ENCODE results near the gene TSKS.

DNA sequence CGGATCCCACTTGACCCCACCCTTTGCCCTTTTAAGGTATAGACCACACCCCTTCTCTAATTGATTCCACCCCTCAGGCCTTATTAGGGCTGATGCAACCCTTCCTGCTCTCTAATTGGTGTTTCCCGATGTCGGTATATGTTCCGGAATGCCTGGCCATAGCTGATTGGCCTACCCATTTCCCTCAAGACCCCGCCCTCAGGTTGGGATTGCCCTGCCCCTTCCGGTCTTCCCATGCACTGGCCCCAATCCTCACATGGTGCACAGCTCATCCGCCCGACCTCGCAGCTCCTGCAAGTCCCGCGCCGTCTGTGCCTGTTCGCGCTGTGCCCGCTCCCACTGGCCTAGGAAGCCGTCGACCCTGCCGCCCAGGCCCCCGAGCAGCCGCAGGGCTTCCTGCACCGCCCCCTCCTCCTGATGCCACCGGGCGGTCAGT is 18.1 kb downstream of the TSKS start:
- TF ChIP-seq, protein P1, sequence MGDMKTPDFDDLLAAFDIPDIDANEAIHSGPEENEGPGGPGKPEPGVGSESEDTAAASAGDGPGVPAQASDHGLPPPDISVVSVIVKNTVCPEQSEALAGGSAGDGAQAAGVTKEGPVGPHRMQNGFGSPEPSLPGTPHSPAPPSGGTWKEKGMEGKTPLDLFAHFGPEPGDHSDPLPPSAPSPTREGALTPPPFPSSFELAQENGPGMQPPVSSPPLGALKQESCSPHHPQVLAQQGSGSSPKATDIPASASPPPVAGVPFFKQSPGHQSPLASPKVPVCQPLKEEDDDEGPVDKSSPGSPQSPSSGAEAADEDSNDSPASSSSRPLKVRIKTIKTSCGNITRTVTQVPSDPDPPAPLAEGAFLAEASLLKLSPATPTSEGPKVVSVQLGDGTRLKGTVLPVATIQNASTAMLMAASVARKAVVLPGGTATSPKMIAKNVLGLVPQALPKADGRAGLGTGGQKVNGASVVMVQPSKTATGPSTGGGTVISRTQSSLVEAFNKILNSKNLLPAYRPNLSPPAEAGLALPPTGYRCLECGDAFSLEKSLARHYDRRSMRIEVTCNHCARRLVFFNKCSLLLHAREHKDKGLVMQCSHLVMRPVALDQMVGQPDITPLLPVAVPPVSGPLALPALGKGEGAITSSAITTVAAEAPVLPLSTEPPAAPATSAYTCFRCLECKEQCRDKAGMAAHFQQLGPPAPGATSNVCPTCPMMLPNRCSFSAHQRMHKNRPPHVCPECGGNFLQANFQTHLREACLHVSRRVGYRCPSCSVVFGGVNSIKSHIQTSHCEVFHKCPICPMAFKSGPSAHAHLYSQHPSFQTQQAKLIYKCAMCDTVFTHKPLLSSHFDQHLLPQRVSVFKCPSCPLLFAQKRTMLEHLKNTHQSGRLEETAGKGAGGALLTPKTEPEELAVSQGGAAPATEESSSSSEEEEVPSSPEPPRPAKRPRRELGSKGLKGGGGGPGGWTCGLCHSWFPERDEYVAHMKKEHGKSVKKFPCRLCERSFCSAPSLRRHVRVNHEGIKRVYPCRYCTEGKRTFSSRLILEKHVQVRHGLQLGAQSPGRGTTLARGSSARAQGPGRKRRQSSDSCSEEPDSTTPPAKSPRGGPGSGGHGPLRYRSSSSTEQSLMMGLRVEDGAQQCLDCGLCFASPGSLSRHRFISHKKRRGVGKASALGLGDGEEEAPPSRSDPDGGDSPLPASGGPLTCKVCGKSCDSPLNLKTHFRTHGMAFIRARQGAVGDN (IDR thresholded peaks at IDR 0.05) = no peak
- TF ChIP-seq, protein P2, sequence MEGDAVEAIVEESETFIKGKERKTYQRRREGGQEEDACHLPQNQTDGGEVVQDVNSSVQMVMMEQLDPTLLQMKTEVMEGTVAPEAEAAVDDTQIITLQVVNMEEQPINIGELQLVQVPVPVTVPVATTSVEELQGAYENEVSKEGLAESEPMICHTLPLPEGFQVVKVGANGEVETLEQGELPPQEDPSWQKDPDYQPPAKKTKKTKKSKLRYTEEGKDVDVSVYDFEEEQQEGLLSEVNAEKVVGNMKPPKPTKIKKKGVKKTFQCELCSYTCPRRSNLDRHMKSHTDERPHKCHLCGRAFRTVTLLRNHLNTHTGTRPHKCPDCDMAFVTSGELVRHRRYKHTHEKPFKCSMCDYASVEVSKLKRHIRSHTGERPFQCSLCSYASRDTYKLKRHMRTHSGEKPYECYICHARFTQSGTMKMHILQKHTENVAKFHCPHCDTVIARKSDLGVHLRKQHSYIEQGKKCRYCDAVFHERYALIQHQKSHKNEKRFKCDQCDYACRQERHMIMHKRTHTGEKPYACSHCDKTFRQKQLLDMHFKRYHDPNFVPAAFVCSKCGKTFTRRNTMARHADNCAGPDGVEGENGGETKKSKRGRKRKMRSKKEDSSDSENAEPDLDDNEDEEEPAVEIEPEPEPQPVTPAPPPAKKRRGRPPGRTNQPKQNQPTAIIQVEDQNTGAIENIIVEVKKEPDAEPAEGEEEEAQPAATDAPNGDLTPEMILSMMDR (IDR thresholded peaks at IDR 0.05 in 2 of 3, conservative IDR thresholded peaks at IDR 0.05 in 1 of 3; ENCODE audit: control insufficient read depth in 2 of 3, extremely low read depth in 1 of 3, insufficient read depth in 1 of 3, low read depth in 3 of 3, low read length in 3 of 3) = no peak
- TF ChIP-seq HDAC6 (IDR thresholded peaks at IDR 0.05; ENCODE audit: unreplicated experiment) = no peak
- no peak for TF ChIP-seq ZNF24 (IDR thresholded peaks at IDR 0.05)
- no peak for TF ChIP-seq SMC3 (IDR thresholded peaks at IDR 0.05; ENCODE audit: borderline replicate concordance, low read length)
- no peak for TF ChIP-seq POU2F2 (IDR thresholded peaks at IDR 0.05; ENCODE audit: borderline replicate concordance, low read depth, low read length)
- TF ChIP-seq, protein P3, sequence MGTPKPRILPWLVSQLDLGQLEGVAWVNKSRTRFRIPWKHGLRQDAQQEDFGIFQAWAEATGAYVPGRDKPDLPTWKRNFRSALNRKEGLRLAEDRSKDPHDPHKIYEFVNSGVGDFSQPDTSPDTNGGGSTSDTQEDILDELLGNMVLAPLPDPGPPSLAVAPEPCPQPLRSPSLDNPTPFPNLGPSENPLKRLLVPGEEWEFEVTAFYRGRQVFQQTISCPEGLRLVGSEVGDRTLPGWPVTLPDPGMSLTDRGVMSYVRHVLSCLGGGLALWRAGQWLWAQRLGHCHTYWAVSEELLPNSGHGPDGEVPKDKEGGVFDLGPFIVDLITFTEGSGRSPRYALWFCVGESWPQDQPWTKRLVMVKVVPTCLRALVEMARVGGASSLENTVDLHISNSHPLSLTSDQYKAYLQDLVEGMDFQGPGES (IDR thresholded peaks at IDR 0.05) = no peak
- TF ChIP-seq, protein P4, sequence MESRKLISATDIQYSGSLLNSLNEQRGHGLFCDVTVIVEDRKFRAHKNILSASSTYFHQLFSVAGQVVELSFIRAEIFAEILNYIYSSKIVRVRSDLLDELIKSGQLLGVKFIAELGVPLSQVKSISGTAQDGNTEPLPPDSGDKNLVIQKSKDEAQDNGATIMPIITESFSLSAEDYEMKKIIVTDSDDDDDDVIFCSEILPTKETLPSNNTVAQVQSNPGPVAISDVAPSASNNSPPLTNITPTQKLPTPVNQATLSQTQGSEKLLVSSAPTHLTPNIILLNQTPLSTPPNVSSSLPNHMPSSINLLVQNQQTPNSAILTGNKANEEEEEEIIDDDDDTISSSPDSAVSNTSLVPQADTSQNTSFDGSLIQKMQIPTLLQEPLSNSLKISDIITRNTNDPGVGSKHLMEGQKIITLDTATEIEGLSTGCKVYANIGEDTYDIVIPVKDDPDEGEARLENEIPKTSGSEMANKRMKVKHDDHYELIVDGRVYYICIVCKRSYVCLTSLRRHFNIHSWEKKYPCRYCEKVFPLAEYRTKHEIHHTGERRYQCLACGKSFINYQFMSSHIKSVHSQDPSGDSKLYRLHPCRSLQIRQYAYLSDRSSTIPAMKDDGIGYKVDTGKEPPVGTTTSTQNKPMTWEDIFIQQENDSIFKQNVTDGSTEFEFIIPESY (IDR thresholded peaks at IDR 0.05) = no peak
- no peak for TF ChIP-seq MEF2A (IDR thresholded peaks at IDR 0.05; ENCODE audit: insufficient read depth, low read depth, low read length)
- no peak for TF ChIP-seq EZH2 (IDR thresholded peaks at IDR 0.05; ENCODE audit: borderline replicate concordance, control insufficient read depth, low read depth, low read length)
- no peak for TF ChIP-seq TARDBP (IDR thresholded peaks at IDR 0.05; ENCODE audit: borderline replicate concordance)
- no peak for TF ChIP-seq MXI1 (IDR thresholded peaks at IDR 0.05; ENCODE audit: low read depth, low read length)
- no peak for TF ChIP-seq YY1 (IDR thresholded peaks at IDR 0.05; ENCODE audit: low read depth, low read length)
